Progenitor cell of endocrine pancreas (in vitro differentiated cells): ENCODE data around the gene SMAD5. TPM values are rescaled to one million over a fixed set of nuclear protein-coding genes. Genes with fewer than 3 reads are reported as not detected.

Source experiments
- DNase-seq: peaks from one replicate; pipeline ENCODE4 v3.0.0; 2021; ENCODE audit warnings: low spot score; ENCODE audit not compliant: unreplicated experiment
- H3K27ac Mint-ChIP-seq: 2 replicates; pipeline ENCODE4 v1.8.0; 2021; ENCODE audit warnings: mild to moderate bottlenecking, moderate library complexity, mixed read lengths
- H3K27me3 Mint-ChIP-seq: 2 replicates; pipeline ENCODE4 v1.8.0; 2021; ENCODE audit warnings: mixed read lengths
- H3K36me3 Mint-ChIP-seq: 2 replicates; pipeline ENCODE4 v1.8.0; 2022; ENCODE audit warnings: mixed read lengths; ENCODE audit not compliant: insufficient read depth
- H3K4me1 Mint-ChIP-seq: 2 replicates; pipeline ENCODE4 v1.8.0; 2021; ENCODE audit warnings: low read depth, mixed read lengths
- H3K4me3 Mint-ChIP-seq: 2 replicates; pipeline ENCODE4 v1.8.0; 2021; ENCODE audit warnings: low read depth, mild to moderate bottlenecking, moderate library complexity, mixed read lengths
- H3K9me3 Mint-ChIP-seq: 2 replicates; pipeline ENCODE4 v1.8.0; 2021; ENCODE audit warnings: low read depth, mixed read lengths
- CTCF ChIP-seq: fragments of 200-600 bp; sonication (generic); IDR thresholded peaks from one replicate; pipeline ENCODE4 v1.5.0; 2021; ENCODE audit warnings: antibody characterized with exemption, mild to moderate bottlenecking; ENCODE audit not compliant: unreplicated experiment
- total RNA-seq: library from RNA; stranded (reverse); gene quantifications from 2 replicates; pipeline ENCODE4 v1.2.1, GENCODE V29; 2021

SMAD5 gene
- total RNA-seq, 1 donor from 2014 or later: 92.3 TPM

- no peak for DNase-seq
- Mint-ChIP-seq H3K36me3 (no peaks in the 10 kb centered on the region), H3K4me1 (no peaks in the 10 kb centered on the region), H3K27me3 (peaks cover 28% of the 10 kb centered on the region), H3K4me3 (no peak overlapping the region), H3K9me3 (no peaks in the 10 kb centered on the region), H3K27ac (no peak overlapping the region)
- no peak for TF ChIP-seq CTCF
These were observed 95.6 kb downstream of the SMAD5 start for GRCh38 chr5:136228136-136228757.

- DNase-seq: no peak
- H3K4me3 Mint-ChIP-seq: no peak overlapping the region
These were observed 97.5 kb downstream of the SMAD5 start for GRCh38 chr5:136230176-136230575.

GRCh38 chr5:136232316-136232715 is 99.7 kb downstream of the SMAD5 start:
- H3K36me3 Mint-ChIP-seq: no peaks in the 10 kb centered on the region
- no peaks in the 10 kb centered on the region for H3K4me1 Mint-ChIP-seq
- no peak overlapping the region for H3K27ac Mint-ChIP-seq
- no peak overlapping the region for H3K4me3 Mint-ChIP-seq
- DNase-seq: no peak
- peaks cover 19% of the 10 kb centered on the region for H3K27me3 Mint-ChIP-seq
- no peaks in the 10 kb centered on the region for H3K9me3 Mint-ChIP-seq
- no peak for TF ChIP-seq CTCF

More at GRCh38 chr5:136230176-136230575, 97.5 kb downstream of the SMAD5 start:
- Mint-ChIP-seq H3K36me3 (no peaks in the 10 kb centered on the region), H3K4me1 (no peaks in the 10 kb centered on the region), H3K27ac (no peak overlapping the region), H3K9me3 (no peaks in the 10 kb centered on the region), H3K27me3 (peaks cover 21% of the 10 kb centered on the region)
- no peak for TF ChIP-seq CTCF

Other genes starting within 250 kb of the SMAD5 start
- not detected in 2 replicates for gene IL9, start 237.0 kb upstream of the SMAD5 start, total RNA-seq
- gene LECT2, start 177.9 kb upstream of the SMAD5 start, total RNA-seq: not detected in 2 replicates
- 2.3 and 3.8 TPM in 2 replicates for gene TGFBI, start 103.9 kb upstream of the SMAD5 start, total RNA-seq
- gene SMIM32, start 60.3 kb downstream of the SMAD5 start, total RNA-seq: 0.79 and 1.1 TPM in 2 replicates
- 0.22 TPM in 1 of 2 replicates, not detected in the other for gene TRPC7, start 232.7 kb downstream of the SMAD5 start, total RNA-seq